Kidney glomerular epithelial cell (primary cell): ENCODE results near the gene BLVRA.
A peak's percentile ranks its signal among the peaks of the same experiment; 100 is the strongest.
"Not testable (repeated sequence)": the region's sequence is repeated elsewhere in the genome, so short reads cannot be mapped to it uniquely, and the experiment has no call there.

Source experiments
- DNase-seq: peaks from one replicate; lab custom pipeline; 2025; lab: John Stamatoyannopoulos, UW

BLVRA gene

GRCh38 chr7:43808410-43808809 lies 49.9 kb downstream of the BLVRA start:
- no peak for DNase-seq

DNA sequence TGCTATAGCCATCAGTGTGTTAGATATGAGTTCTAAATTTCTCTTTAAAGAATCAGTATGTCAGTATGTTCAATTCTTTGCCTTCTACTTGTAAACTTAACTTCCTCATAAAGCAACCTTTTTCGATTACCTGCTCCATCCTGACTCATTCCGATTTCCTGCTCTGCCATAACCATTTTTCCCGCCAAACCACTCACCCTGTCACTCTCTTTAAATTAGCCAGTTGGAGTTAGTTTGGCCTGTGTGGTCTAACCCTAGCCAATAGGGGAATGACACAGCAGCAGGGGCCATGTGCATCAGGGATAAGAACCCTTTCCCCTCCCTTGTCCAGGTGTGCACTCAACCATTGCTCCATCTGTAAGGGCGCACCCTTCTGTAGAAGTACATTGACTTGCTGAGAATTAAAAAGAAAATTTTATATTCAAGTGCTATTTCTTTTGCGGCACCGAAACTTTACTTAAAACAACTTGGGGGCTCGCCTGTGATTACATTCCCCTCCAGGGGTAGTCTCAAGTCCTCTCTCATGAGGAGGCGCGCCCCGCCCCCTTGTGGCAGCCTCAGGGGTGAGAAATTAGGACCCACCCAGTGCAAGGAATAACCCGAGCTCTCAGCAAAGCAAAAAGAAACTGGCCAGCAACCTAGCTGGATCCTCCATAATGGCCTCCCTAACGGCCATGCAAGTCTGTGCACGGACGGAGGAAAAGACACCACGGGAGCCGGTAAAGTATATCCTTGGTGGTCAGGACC lies 51.9 kb downstream of the BLVRA start:
- DNase-seq = not testable (repeated sequence)

- no peak for DNase-seq
These were observed 56.9 kb downstream of the BLVRA start for GRCh38 chr7:43815373-43815772.

DNA sequence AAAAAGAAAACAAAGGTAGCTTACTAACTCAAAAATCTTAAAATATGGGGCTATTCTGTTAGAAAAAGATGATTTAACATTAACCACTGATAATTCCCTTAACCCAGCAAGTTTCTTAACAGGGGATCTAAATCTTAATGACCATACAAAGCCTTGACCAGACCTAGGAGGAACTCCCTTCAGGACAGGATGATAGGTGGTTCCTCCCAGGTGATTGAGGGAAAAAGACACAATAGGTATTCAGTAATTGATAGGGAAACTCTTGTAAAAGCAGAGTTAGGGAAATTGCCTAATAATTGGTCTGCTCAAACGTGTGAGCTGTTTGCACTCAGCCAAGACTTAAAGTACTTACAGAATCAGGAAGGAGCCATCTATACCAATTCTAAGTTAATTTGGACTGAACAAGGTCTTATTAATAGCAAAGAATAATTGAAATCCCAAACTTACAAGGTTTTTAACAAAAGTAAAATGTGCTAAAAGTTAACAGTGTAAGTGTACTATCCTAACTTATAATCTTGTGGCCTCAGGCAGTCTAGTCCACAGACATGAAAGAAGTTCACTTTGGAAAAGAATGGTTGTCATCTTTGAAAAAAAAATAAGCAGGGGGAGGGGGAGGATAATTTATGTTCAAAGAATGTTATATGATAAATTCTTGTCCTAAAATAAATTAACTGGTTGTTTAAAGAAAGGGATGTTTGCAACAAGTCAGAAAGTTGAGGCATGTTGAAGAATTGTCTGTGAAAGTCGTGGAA lies 57.7 kb downstream of the BLVRA start:
- DNase-seq = not testable (repeated sequence)

DNA sequence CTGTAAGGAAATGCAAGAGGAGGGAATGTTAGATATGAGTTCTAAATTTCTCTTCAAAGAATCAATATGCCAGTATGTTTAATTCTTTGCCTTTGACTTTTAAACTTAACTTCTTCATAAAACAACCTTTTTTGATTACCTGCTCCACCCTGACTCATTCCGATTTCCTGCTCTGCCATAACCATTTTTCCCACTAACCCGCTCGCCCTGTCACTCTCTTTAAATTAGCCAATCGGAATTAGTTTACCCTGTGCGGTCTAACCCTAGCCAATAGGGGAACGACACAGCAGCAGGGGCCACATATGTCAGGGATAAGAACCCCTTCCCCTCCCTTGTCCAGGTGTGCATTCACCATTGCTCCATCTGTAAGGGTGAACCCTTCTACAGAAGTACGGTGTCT lies 64.9 kb downstream of the BLVRA start:
- not testable (repeated sequence) for DNase-seq

GRCh38 chr7:43823941-43824340 lies 65.5 kb downstream of the BLVRA start:
- DNase-seq = no peak

GRCh38 chr7:43824513-43824912 lies 66.0 kb downstream of the BLVRA start:
- DNase-seq = not testable (repeated sequence)

DNA sequence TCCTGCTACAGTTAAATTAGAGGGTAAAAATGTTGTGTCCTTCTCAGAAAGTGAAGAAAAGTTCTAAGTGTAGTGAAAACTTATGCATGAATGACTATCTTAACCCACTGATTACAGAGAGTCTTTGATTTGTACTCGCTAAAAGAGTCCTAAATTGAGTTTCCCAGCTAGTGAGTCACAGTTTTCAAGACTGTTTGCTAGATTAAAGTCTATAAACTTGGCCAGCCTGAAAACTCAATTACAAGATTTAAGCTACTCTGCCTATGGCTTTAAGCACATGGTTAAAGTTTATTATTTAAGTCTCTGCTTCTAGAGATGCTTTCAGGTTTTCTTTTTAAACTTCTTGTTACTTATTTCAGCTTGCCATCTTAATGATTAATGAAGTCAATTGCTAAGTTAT lies 66.5 kb downstream of the BLVRA start:
- DNase-seq = no peak

GRCh38 chr7:43825391-43825808 lies 66.9 kb downstream of the BLVRA start:
- DNase-seq = no peak

- not testable (repeated sequence) for DNase-seq
These were observed 72.4 kb downstream of the BLVRA start for GRCh38 chr7:43830917-43831316.

DNA sequence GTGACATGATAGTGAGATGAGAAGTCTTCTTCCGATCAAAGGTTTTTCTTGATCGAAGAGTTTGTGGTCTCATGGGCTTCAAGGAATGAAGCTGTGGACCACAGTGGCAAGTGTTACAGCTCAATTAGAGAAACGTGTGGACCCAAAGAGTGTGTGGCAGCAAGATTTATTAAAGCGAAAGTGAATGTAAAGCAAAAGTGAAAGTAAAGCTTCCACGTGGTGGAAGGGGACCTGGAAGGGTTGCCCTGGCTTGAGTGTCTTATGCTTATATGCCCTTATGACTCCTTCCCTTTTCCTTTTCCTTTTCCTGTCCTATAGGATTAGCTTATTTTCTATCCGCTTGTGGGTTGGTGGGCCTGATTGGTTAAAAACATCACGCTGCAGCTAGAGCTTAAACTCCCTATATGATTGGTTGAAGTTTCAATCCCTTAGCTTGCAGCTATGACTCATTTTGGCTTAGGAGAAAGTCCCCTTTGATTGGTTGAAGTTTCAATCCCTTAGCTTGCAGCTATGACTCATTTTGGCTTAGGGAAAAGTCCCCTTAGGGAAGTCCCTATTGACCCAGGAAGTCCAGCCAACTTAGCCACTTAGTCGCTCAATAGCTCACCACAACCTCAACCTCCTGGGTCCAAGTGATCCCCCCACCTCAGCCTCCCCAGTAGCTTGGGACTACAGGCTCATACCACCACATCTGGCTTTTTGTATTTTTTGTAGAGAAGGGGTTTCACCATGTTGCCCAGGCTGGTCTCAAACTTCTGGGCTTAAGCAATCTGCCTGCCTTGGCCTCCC lies 76.2 kb downstream of the BLVRA start:
- no peak for DNase-seq

DNA sequence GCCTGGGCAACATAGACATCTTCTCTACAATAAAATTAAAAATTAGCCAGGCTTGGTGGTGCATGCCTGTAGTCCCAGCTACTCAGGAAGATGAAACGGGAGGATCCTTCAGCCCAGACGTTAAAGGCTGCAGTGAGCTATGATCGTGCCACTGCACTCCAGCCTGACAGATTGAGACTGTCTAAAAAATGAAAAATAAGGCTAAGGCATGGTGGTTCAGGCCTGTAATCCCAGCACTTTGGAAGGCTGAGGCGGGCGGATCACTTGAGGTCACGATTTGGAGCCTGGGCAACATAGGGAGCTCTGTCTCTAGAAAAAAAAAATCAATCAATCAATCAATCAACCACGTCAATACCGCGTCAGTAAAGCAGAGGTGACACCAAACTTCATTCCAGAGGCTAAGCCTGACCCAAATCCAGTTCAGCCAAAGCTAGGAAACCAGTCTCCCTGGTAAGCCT lies 79.8 kb downstream of the BLVRA start:
- no peak for DNase-seq

GRCh38 chr7:43843296-43843695 lies 84.8 kb downstream of the BLVRA start:
- DNase-seq = no peak

- no peak for DNase-seq
These were observed 85.8 kb downstream of the BLVRA start for GRCh38 chr7:43844257-43844656.

DNA sequence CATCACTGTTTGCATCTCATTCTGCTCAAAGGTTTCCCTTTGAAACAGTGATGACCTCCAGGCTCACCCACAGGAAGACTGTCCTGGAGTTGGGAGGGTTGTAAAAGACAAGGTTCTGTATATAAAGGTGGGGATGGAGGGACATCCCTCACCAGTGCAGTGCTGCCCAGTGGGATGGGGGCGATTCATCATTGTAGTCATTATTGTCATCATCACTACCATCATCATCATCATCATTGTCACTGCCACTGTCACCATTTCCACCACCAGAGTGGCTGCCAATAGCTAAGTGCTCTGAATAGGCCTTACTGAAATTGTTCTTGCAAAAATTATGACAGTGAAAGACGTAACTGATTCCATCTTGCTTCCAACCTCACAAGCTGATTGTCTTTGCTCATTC lies 86.2 kb downstream of the BLVRA start:
- DNase-seq = no peak

DNA sequence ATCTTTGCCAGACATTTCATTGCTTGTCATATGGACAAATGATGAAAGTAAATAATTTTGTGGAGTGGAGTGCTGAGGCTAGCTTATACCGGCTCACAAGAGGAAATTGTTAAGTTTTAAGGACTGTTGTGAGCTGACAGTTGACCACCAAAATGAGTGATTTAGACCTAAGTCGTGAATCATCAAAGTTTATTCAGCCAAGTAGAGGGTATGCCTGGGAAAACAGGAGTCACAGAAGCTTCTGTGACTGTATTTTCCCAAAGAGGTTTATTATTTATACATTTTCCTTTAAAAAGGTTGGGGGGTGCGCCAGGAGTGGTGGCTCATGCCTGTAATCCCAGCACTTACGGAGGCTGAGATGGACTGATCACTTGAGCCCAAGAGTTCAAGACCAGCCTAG lies 89.0 kb downstream of the BLVRA start:
- DNase-seq = peak; percentile 6

DNA sequence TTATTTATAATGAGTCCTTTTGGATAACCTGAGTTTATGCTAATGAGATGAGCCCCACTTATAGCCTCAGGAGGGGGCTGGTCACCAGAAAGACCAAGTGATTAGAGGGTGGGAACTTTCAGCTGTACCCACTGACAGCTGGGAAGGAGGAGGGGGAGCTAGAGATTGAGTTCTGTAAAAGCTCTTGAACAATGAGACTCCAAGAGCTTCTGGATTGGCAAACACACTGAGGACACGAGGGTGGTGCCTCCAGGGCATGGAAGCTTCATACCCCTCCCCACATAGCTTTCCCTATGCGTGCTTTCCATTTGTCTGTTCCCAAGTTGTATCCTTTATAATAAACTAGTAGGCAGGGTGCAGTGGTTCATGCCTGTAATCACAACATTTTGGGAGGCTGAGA lies 90.6 kb downstream of the BLVRA start:
- no peak for DNase-seq

DNA sequence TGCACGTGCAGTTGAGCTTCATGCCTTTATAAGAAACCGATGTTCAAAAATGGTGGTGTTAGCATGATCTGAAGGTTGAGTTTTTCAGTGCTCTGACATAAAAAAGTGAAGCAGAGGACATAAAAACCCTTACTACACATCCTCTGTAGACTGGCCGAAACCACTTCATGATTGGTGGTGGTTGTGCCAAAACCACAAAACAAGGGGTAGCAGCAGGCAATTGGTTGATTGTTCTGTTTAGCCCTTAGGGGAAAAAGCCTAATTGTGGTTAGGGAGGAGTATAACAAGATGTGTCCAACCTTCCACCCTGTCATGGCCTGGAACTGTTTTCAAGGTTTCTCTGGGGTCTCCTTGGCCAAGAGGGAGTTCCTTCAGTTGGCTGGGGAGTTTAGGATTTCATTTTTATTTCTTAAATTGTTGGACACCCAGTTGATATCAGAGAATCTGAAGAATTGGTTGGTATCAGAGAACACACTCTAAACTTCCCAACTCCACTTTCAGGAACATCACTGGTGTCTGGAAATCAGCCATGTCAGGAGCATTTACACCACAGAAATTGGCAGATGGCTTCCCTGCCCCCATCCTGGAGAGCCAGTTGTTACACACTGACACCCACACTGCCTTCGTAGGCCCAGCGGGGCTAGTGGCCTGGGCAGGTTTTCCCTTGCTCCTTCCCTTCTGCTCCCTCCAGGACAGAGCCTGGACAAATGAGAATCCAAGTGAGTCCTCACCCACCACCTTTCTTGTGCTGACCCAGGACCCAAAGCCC lies 92.1 kb downstream of the BLVRA start:
- no peak for DNase-seq

DNA sequence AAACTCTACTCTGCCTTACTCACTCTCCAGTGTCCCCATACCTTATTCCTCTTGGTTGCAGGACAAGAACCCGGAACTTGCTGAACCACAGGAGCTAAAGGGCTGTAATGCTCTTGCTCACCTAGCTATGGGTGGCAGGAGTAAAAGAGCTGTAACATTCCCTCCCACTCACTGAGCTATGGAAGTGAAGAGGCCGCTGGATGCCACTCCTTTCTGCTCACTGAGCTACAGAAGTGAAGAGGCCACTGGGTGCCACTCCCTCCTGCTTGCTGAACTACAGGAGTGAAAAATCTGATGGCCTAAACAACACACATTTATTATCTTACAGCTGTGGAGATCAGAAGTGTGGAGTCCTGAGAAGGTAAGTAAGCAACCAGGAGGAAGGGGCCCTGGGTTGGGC lies 93.3 kb downstream of the BLVRA start:
- DNase-seq = no peak

GRCh38 chr7:43855176-43855575 lies 96.7 kb downstream of the BLVRA start:
- DNase-seq = no peak

DNA sequence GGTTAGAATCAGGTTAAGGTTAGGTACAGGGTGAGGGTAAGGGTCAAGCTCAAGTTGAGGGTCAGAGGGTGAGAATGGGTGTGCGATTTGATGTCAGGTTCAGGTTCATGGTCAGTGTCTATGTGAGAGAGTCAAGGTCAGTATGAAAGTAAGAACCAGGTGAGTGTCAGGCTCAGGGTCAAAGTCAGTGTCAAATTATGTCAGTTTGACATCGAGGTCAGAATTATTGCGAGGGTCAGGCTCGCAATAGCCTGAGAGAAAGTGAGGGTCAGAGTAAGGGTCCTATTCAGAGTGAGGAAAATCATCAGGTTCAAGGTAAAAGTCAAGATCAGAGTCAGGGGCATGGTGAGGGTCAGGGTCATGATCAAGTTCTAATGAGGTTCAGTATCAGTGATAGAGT lies 97.8 kb downstream of the BLVRA start:
- DNase-seq = no peak
